Esophagus (tissue), 2 donors: ENCODE measurements around the gene INTS13. TPM values are rescaled to one million over a fixed set of nuclear protein-coding genes. Genes with fewer than 3 reads are reported as not detected.
"Not testable (repeated sequence)": the region's sequence is repeated elsewhere in the genome, so short reads cannot be mapped to it uniquely, and the experiment has no call there.

Source experiments
- H3K27ac ChIP-seq, 2 donors: one replicate each; pipeline ENCODE4 v1.5.1; 2013; ENCODE audit warnings: low read depth in 2 of 2, mild to moderate bottlenecking in 2 of 2, inconsistent platforms in 1 of 2, low read length in 1 of 2, moderate library complexity in 1 of 2
- H3K27me3 ChIP-seq, 2 donors: one replicate each; pipeline ENCODE4 v1.6.1; 2013; ENCODE audit warnings: low read length in 2 of 2, control low read depth in 1 of 2, mild to moderate bottlenecking in 1 of 2; ENCODE audit not compliant: insufficient read depth in 2 of 2, control insufficient read depth in 1 of 2
- H3K36me3 ChIP-seq, 2 donors: one replicate each; pipeline ENCODE4 v1.6.1; 2013; ENCODE audit warnings: low read length in 1 of 2; ENCODE audit not compliant: control insufficient read depth in 2 of 2, insufficient read depth in 2 of 2
- H3K4me1 ChIP-seq, 2 donors: one replicate each; pipeline ENCODE4 v1.6.1; 2013; ENCODE audit warnings: low read length in 1 of 2; ENCODE audit not compliant: control insufficient read depth in 2 of 2, insufficient read depth in 2 of 2
- H3K4me3 ChIP-seq, 2 donors: one replicate each; pipeline ENCODE4 v1.5.1; 2013; ENCODE audit warnings: low read length in 2 of 2, mild to moderate bottlenecking in 2 of 2, low read depth in 1 of 2, moderate library complexity in 1 of 2
- H3K9me3 ChIP-seq, 2 donors: one replicate each; pipeline ENCODE4 v1.6.1; 2013; ENCODE audit warnings: mild to moderate bottlenecking in 2 of 2, low read depth in 1 of 2, low read length in 1 of 2, moderate library complexity in 1 of 2; ENCODE audit not compliant: control insufficient read depth in 2 of 2, insufficient read depth in 1 of 2
- WGBS, 2 donors: extraction: QIAGEN DNeasy Blood & Tissue Kit; methylation state at CpG; one replicate each; pipeline ENCODE4 v1.1.7; 2013; 5-methylcytosine and 5-hydroxymethylcytosine counted together
- polyA plus RNA-seq, 2 donors: library from polyadenylated mRNA; stranded (reverse); fragments of 200-250 nt; gene quantifications; one replicate each; pipeline ENCODE4 v1.2.3, GENCODE V29; 2013
- donor health status: healthy with polysubstance abuse.
- donor health status: Bipolar disorder and iron deficiency.

INTS13 gene
- polyA plus RNA-seq, 2 donors, result 17.0 to 33.0 TPM

- no peak overlapping the region for H3K4me3 ChIP-seq
- no peaks in the 10 kb centered on the region for H3K9me3 ChIP-seq
- H3K4me1 ChIP-seq, result no peaks in the 10 kb centered on the region
- H3K27me3 ChIP-seq, result no peaks in the 10 kb centered on the region
- H3K36me3 ChIP-seq, result peaks cover 0 to 12% of the 10 kb centered on the region in 2 donors
- no peak overlapping the region for H3K27ac ChIP-seq
- WGBS, 2 donors, result 77 to 83% methylated on average over 1 of the region's 1 CpG
These were observed 24.0 kb upstream of the INTS13 start for GRCh38 chr12:26961803-26962202.

GRCh38 chr12:26961391-26961790, 23.6 kb upstream of the INTS13 start:
- H3K27me3 ChIP-seq, H3K4me3 ChIP-seq, H3K27ac ChIP-seq, H3K4me1 ChIP-seq, H3K9me3 ChIP-seq: not testable (repeated sequence)
- WGBS, 2 donors, result 94 to 95% methylated on average over 7 of the region's 7 CpGs
- H3K36me3 ChIP-seq, result peaks cover 0 to 15% of the 10 kb centered on the region in 2 donors

GRCh38 chr12:26954027-26954426, 16.2 kb upstream of the INTS13 start:
- Histone ChIP-seq H3K36me3 (peaks cover 0 to 10% of the 10 kb centered on the region in 2 donors), H3K4me1 (no peaks in the 10 kb centered on the region), H3K27me3 (no peaks in the 10 kb centered on the region), H3K9me3 (no peaks in the 10 kb centered on the region), H3K27ac (no peak overlapping the region), H3K4me3 (no peak overlapping the region)
- 77 to 80% methylated on average over 4 of the region's 4 CpGs for WGBS, 2 donors

GRCh38 chr12:26953447-26953846, 15.7 kb upstream of the INTS13 start:
- no peaks in the 10 kb centered on the region for H3K9me3 ChIP-seq
- H3K4me3 ChIP-seq, result no peak overlapping the region
- no peaks in the 10 kb centered on the region for H3K27me3 ChIP-seq
- no peak overlapping the region for H3K27ac ChIP-seq
- 69 to 70% methylated on average over 1 of the region's 1 CpG for whole genome bisulfite sequencing, 2 donors
- H3K36me3 ChIP-seq, result peaks cover 0 to 10% of the 10 kb centered on the region in 2 donors
- no peaks in the 10 kb centered on the region for H3K4me1 ChIP-seq

- no peaks in the 10 kb centered on the region for H3K36me3 ChIP-seq
These were observed 10.5 kb upstream of the INTS13 start for GRCh38 chr12:26948309-26948708.

GRCh38 chr12:26941215-26941594, 3.4 kb upstream of the INTS13 start:
- Histone ChIP-seq H3K27ac (no peak overlapping the region), H3K9me3 (peaks cover 0 to 2% of the 10 kb centered on the region in 2 donors), H3K27me3 (no peaks in the 10 kb centered on the region), H3K4me3 (no peak overlapping the region), H3K4me1 (no peaks in the 10 kb centered on the region), H3K36me3 (no peaks in the 10 kb centered on the region)
- WGBS, 2 donors, result 47 to 61% methylated on average over 1 of the region's 1 CpG

More at GRCh38 chr12:26948309-26948708, 10.5 kb upstream of the INTS13 start:
- H3K9me3 ChIP-seq, result peaks cover 0 to 2% of the 10 kb centered on the region in 2 donors
- no peaks in the 10 kb centered on the region for H3K4me1 ChIP-seq
- H3K4me3 ChIP-seq, result no peak overlapping the region
- no peak overlapping the region for H3K27ac ChIP-seq
- H3K27me3 ChIP-seq, result no peaks in the 10 kb centered on the region
- 77 to 82% methylated on average over 1 of the region's 1 CpG for WGBS, 2 donors

GRCh38 chr12:26940516-26941214, 2.9 kb upstream of the INTS13 start:
- no peak overlapping the region for H3K4me3 ChIP-seq
- no peaks in the 10 kb centered on the region for H3K27me3 ChIP-seq
- no peak overlapping the region for H3K27ac ChIP-seq
- H3K9me3 ChIP-seq, result peaks cover 0 to 2% of the 10 kb centered on the region in 2 donors
- 63 to 66% methylated on average over 3 of the region's 3 CpGs for WGBS, 2 donors
- H3K4me1 ChIP-seq, result peaks cover 0 to 2% of the 10 kb centered on the region in 2 donors
- H3K36me3 ChIP-seq, result no peaks in the 10 kb centered on the region

- Histone ChIP-seq H3K36me3 (no peaks in the 10 kb centered on the region), H3K9me3 (no peaks in the 10 kb centered on the region), H3K4me1 (peaks cover 0 to 2% of the 10 kb centered on the region in 2 donors), H3K27ac (no peak overlapping the region), H3K4me3 (peak overlapping the region in 1 of 2 donors; percentile 81), H3K27me3 (no peaks in the 10 kb centered on the region)
- WGBS, 2 donors, result 18 to 27% methylated on average over 1 of the region's 1 CpG
These were observed 2.2 kb upstream of the INTS13 start for GRCh38 chr12:26939953-26940352.

- 2% methylated on average over 9 of the region's 9 CpGs for WGBS, 2 donors
- H3K27ac ChIP-seq, result peak overlapping the region; percentile 60 to 98
- H3K27me3 ChIP-seq, result no peaks in the 10 kb centered on the region
- H3K4me1 ChIP-seq, result peaks cover 0 to 2% of the 10 kb centered on the region in 2 donors
- H3K4me3 ChIP-seq, result peak overlapping the region; percentile 81 to 89
- no peaks in the 10 kb centered on the region for H3K9me3 ChIP-seq
- H3K36me3 ChIP-seq, result no peaks in the 10 kb centered on the region
These were observed 1.5 kb upstream of the INTS13 start for GRCh38 chr12:26939192-26939832.

GRCh38 chr12:26938701-26939062, 901 bp upstream of the INTS13 start:
- WGBS, 2 donors, result 0 to 1% methylated on average over 28 of the region's 28 CpGs
- peak overlapping the region; percentile 81 to 89 for H3K4me3 ChIP-seq
- H3K36me3 ChIP-seq, result no peaks in the 10 kb centered on the region
- H3K4me1 ChIP-seq, result peaks cover 0 to 2% of the 10 kb centered on the region in 2 donors
- H3K9me3 ChIP-seq, result no peaks in the 10 kb centered on the region
- no peaks in the 10 kb centered on the region for H3K27me3 ChIP-seq
- H3K27ac ChIP-seq, result peak overlapping the region; percentile 93 to 98
